Aorta (tissue), 5 donors: ENCODE results near the gene SATB1. TPM values are rescaled to one million over a fixed set of nuclear protein-coding genes. Genes with fewer than 3 reads are reported as not detected.

ENCODE experiments used
- ATAC-seq: fragments of 200-7000 bp; cut with Tn5 transposase; one replicate; pipeline ENCODE4 v1.9.1; 2022; ENCODE audit warnings: moderate library complexity; ENCODE audit not compliant: low FRiP score
- DNase-seq, 2 donors: peaks; one replicate each; pipeline ENCODE4 v3.0.0-alpha.2; 2020
- H3K27ac ChIP-seq, 2 donors: one replicate each; pipeline ENCODE4 v1.5.1; 2013; ENCODE audit warnings: low read length in 2 of 2, mild to moderate bottlenecking in 2 of 2, moderate library complexity in 2 of 2, control low read depth in 1 of 2, inconsistent platforms in 1 of 2, low read depth in 1 of 2
- H3K27me3 ChIP-seq, 2 donors: one replicate each; pipeline ENCODE4 v1.6.1; 2013; ENCODE audit warnings: control low read depth in 1 of 2, low read length in 1 of 2, mild to moderate bottlenecking in 1 of 2, moderate library complexity in 1 of 2; ENCODE audit not compliant: insufficient read depth in 2 of 2, control insufficient read depth in 1 of 2
- H3K36me3 ChIP-seq, 2 donors: one replicate each; pipeline ENCODE4 v1.6.1; 2013; ENCODE audit warnings: control low read depth in 1 of 2, low read length in 1 of 2, mild to moderate bottlenecking in 1 of 2; ENCODE audit not compliant: insufficient read depth in 2 of 2, control insufficient read depth in 1 of 2
- H3K4me1 ChIP-seq, 2 donors: one replicate each; pipeline ENCODE4 v1.6.1; 2013; ENCODE audit warnings: low read length in 2 of 2, control low read depth in 1 of 2, mild to moderate bottlenecking in 1 of 2, moderate library complexity in 1 of 2; ENCODE audit not compliant: insufficient read depth in 2 of 2, control insufficient read depth in 1 of 2
- H3K4me3 ChIP-seq, 2 donors: one replicate each; pipeline ENCODE4 v1.5.1; 2013; ENCODE audit warnings: low read length in 2 of 2, control low read depth in 1 of 2, mild to moderate bottlenecking in 1 of 2
- H3K9me3 ChIP-seq: one replicate; pipeline ENCODE4 v1.6.1; 2013; ENCODE audit warnings: mild to moderate bottlenecking, low read length; ENCODE audit not compliant: control insufficient read depth
- WGBS, 2 donors: extraction: QIAGEN DNeasy Blood & Tissue Kit; methylation state at CpG; one replicate each; pipeline ENCODE4 v1.1.7; 2013; 5-methylcytosine and 5-hydroxymethylcytosine counted together
- intact Hi-C, 2 donors: fragments of 100-400 bp; cut with DNase I; formaldehyde crosslinking; loops; one replicate each; pipeline versions ENCODE4 v1.14.2 to v1.15.0; 2022
- polyA plus RNA-seq, 2 donors: library from polyadenylated mRNA; stranded (reverse); fragments of 200-250 nt; gene quantifications; one replicate each; pipeline ENCODE4 v1.2.3, GENCODE V29; 2013
- total RNA-seq, 2 donors: library from RNA; stranded (reverse); fragmentation: NEBNext Ultra II Directional; extraction: Animal tissue kit (Norgen Biotek cat#: 25700); gene quantifications; one replicate each; pipeline ENCODE4 v1.2.1, GENCODE V29; 2021
- donor health status: healthy with polysubstance abuse.
- donor health status: Bipolar disorder and iron deficiency.
- donor health status: DM: no; HTN: no; CAD: no.
- donor health status: DM: no; HTN: no; CAD: no.
- donor health status: DM: yes; HTN: yes; CAD: no.

The SATB1 gene
- total and polyA plus RNA-seq, 4 donors, result 10.8 to 41.1 (median 27.1) TPM

GRCh38 chr3:18425641-18426257 lies 610 bp upstream of the SATB1 start:
- Histone ChIP-seq H3K27ac (peak overlapping the region in 1 of 2 donors; percentile 31), H3K27me3 (no peaks in the 10 kb centered on the region), H3K4me1 (peaks cover 0 to 2% of the 10 kb centered on the region in 2 donors), H3K9me3 (no peaks in the 10 kb centered on the region), H3K4me3 (peak overlapping the region; percentile 94), H3K36me3 (no peaks in the 10 kb centered on the region)
- WGBS, 2 donors, result 1% methylated on average over 25 to 46 of the region's 47 CpGs
- DNase-seq, result peak; percentile 48 to 84
- intact Hi-C loops, result loop anchor here (2.0 kb wide), 2 partner anchors 17 to 19 kb away; no protein-coding TSS in a partner anchor
- ATAC-seq, result peak; percentile 62

GRCh38 chr3:18424213-18424728 lies 868 bp downstream of the SATB1 start:
- Histone ChIP-seq H3K36me3 (no peaks in the 10 kb centered on the region), H3K9me3 (no peaks in the 10 kb centered on the region), H3K27ac (peak overlapping the region in 1 of 2 donors; percentile 69), H3K27me3 (no peaks in the 10 kb centered on the region), H3K4me1 (peaks cover under 1 to 2% of the 10 kb centered on the region in 2 donors), H3K4me3 (peak overlapping the region; percentile 94)
- ATAC-seq (peak; percentile 31), DNase-seq (no peak)
- WGBS, 2 donors, result 0% methylated on average over 27 of the region's 27 CpGs
- intact Hi-C loops, result loop anchor here in 1 of 2 donors (2.0 kb wide), 1 partner anchor 21 kb away; no protein-coding TSS in a partner anchor

GRCh38 chr3:18423401-18424212 lies 1.5 kb downstream of the SATB1 start:
- 8 to 13% methylated on average over 22 of the region's 22 CpGs for WGBS, 2 donors
- Histone ChIP-seq H3K36me3 (no peaks in the 10 kb centered on the region), H3K27me3 (no peaks in the 10 kb centered on the region), H3K4me3 (peak overlapping the region; percentile 94), H3K4me1 (peaks cover 2 to 3% of the 10 kb centered on the region in 2 donors), H3K9me3 (no peaks in the 10 kb centered on the region), H3K27ac (peak overlapping the region in 1 of 2 donors; percentile 13)
- DNase-seq (peak; percentile 52 to 79), ATAC-seq (peak; percentile 6)
- intact Hi-C loops, result loop anchor here in 1 of 2 donors (2.0 kb wide), 1 partner anchor 21 kb away; no protein-coding TSS in a partner anchor

DNA sequence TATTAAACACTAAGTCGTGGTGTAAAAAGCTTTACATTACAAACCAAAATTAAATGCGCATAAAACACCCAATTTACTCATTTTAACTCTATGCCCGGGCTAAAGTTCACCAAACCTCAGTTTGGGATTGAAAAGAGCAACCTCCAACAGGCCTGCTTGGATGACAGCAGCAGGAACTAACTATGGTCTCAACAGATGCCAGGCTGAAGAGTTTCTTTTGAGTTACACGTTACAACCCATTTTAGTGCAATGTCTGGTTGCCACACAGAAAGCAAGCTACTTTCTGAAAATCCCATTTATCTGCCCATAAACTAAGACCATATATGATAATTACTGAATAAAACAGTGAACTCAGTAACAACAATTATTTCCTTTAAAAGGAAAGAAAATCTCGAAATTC lies 2.2 kb downstream of the SATB1 start:
- no peaks in the 10 kb centered on the region for H3K27me3 ChIP-seq
- no peak overlapping the region for H3K27ac ChIP-seq
- ATAC-seq (no peak), DNase-seq (no peak)
- no peaks in the 10 kb centered on the region for H3K9me3 ChIP-seq
- whole genome bisulfite sequencing, 2 donors, result 51 to 75% methylated on average over 5 of the region's 5 CpGs
- H3K36me3 ChIP-seq, result no peaks in the 10 kb centered on the region
- H3K4me3 ChIP-seq, result peak overlapping the region; percentile 94
- peaks cover 2 to 3% of the 10 kb centered on the region in 2 donors for H3K4me1 ChIP-seq
- intact Hi-C loops, result no loop called here

DNA sequence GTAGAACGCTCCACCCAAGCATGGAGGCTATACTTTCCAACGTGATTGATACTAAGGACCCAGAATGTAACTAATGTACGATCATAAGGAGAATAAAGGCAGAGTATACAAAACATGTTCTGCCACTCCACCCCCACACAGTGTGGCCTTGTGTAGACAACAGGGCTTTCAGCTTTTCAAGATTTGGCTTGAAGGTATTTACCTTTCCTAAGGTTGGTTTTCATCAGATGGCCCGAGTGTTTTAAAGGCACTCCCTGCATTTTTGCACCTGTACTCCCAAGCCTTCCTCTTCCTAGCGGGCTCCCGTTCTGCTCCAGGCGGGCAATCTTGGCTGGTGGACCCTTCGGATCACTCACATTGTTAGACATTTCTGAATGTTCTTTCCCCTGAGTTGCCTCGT lies 4.6 kb downstream of the SATB1 start:
- 96 to 98% methylated on average over 9 of the region's 9 CpGs for WGBS, 2 donors
- H3K36me3 ChIP-seq, result no peaks in the 10 kb centered on the region
- intact Hi-C loops, result no loop called here
- DNase-seq (no peak), ATAC-seq (no peak)
- H3K27ac ChIP-seq, result no peak overlapping the region
- H3K4me1 ChIP-seq, result peaks cover 2 to 3% of the 10 kb centered on the region in 2 donors
- H3K9me3 ChIP-seq, result no peaks in the 10 kb centered on the region
- no peak overlapping the region for H3K4me3 ChIP-seq
- H3K27me3 ChIP-seq, result no peaks in the 10 kb centered on the region

DNA sequence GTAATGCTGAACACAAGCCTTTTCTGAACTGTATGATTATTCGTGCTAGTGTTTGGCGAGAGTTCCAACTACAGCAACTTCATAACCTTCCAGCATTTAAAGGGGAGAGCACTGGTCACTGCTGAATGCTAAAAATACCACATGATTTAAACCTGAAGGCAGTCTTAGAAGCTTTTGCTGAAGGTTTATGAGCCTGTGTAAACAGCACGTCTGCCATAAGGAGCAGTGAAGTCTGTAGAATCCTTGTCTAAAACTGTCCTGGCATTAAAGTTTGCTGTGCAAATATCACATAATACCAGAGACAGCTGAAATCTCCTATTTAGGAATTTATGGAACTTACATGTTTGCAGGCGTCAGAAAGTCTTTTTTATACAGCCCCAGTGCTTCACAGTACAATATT lies 5.9 kb downstream of the SATB1 start:
- WGBS, 2 donors, result 6 to 17% methylated on average over 4 of the region's 4 CpGs
- Histone ChIP-seq H3K4me1 (peaks cover 2 to 3% of the 10 kb centered on the region in 2 donors), H3K36me3 (no peaks in the 10 kb centered on the region), H3K27ac (no peak overlapping the region), H3K27me3 (no peaks in the 10 kb centered on the region), H3K4me3 (no peak overlapping the region), H3K9me3 (no peaks in the 10 kb centered on the region)
- no peak for DNase-seq
- intact Hi-C loops, result no loop called here
- ATAC-seq, result peak; percentile 37

DNA sequence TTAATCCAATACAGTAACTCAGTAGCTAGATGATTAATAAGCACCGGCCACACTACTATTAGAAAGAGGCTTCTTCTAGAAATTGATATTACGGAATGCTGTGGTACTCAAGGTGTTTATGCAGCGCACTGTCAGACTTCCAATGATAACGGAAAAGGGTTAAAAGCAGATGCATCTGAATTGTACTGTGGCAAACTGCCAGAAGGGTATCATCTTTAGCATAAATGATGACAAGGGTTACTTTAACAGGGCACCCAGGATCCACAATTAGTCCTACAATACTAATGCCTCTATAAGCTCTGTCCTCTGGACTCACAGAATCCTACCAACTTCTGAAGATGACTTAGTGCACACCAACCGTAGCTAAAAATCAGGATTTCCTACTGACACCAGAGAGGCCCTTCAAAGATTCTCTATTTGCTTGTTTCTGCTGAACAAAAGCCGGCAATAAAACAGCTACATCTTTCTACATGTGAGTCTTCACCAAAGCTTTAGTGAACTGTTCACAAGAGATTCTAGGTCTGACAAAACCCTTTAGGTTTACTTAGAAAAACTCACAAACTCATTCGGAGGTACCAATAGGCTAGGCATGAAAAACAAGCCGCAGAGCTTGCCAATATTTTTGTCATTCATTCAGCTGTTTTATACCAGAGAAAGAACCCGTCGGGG lies 7.1 kb downstream of the SATB1 start:
- intact Hi-C loops, result no loop called here
- no peak for ATAC-seq
- Histone ChIP-seq H3K36me3 (no peaks in the 10 kb centered on the region), H3K4me1 (peaks cover 2 to 3% of the 10 kb centered on the region in 2 donors), H3K27me3 (no peaks in the 10 kb centered on the region), H3K4me3 (no peak overlapping the region), H3K9me3 (no peaks in the 10 kb centered on the region), H3K27ac (no peak overlapping the region)
- no peak for DNase-seq
- 85 to 92% methylated on average over 10 of the region's 10 CpGs for WGBS, 2 donors

GRCh38 chr3:18416332-18416731 lies 8.8 kb downstream of the SATB1 start:
- no peaks in the 10 kb centered on the region for H3K9me3 ChIP-seq
- no peak for DNase-seq
- H3K4me1 ChIP-seq, result peaks cover 0 to 3% of the 10 kb centered on the region in 2 donors
- no peak overlapping the region for H3K27ac ChIP-seq
- H3K4me3 ChIP-seq, result no peak overlapping the region
- H3K36me3 ChIP-seq, result no peaks in the 10 kb centered on the region
- no peaks in the 10 kb centered on the region for H3K27me3 ChIP-seq
- intact Hi-C loops, result no loop called here
- 80 to 87% methylated on average over 3 of the region's 3 CpGs for WGBS, 2 donors
- ATAC-seq, result no peak
